NT2/D1 (cell line): ENCODE data around the gene MYOC.

ENCODE experiments used
- SUZ12 ChIP-seq: IDR thresholded peaks from 2 replicates; pipeline ENCODE4 v1.6.1; 2011; ENCODE audit not compliant: insufficient read length, insufficient read depth; ENCODE audit errors: extremely low read depth
- YY1 ChIP-seq: IDR thresholded peaks from 2 replicates; pipeline ENCODE4 v1.6.1; 2011; ENCODE audit not compliant: insufficient read length, insufficient read depth
- ZNF274 ChIP-seq: IDR thresholded peaks from 2 replicates; pipeline ENCODE4 v1.6.1; 2011; ENCODE audit warnings: mild to moderate bottlenecking, low read depth, low read length

GRCh38 chr1:171625225-171625624 lies 27.3 kb downstream of the MYOC start:
- TF ChIP-seq ZNF274 (no peak), YY1 (no peak), SUZ12 (no peak)
